GM12878 (cell line): ENCODE results near the gene RNF169. TPM values are rescaled to one million over a fixed set of nuclear protein-coding genes. Genes with fewer than 3 reads are reported as not detected.

Experiments used
- ATAC-seq: fragments of 200-7000 bp; cut with Tn5 transposase; 3 replicates; pipeline ENCODE4 v1.9.1; 2020; ENCODE audit warnings: mild to moderate bottlenecking, moderate library complexity
- BruUV-seq: library from RNA; stranded (reverse); fragments of 400-500 nt; replicated peaks from 2 replicates; lab custom pipeline; 2021; lab: Mats Ljungman, UMichigan
- CTCF ChIA-PET: fragments of 300-600 bp; sonication (Branson Sonifier 250); formaldehyde crosslinking; extraction: SDS; loops from one replicate; lab custom pipeline; 2021; ENCODE audit warnings: inconsistent platforms; lab: Yijun Ruan, JAX
- POLR2A ChIA-PET: fragments of 350-600 bp; formaldehyde crosslinking; extraction: SDS; loops from one replicate; lab custom pipeline; 2021; ENCODE audit warnings: inconsistent platforms; lab: Charles Lee
- RAD21 ChIA-PET: fragments of 300-600 bp; sonication (Branson Sonifier 250); formaldehyde crosslinking; loops from one replicate; lab custom pipeline; 2023; ENCODE audit warnings: antibody characterized with exemption; ENCODE audit not compliant: unreplicated experiment; lab: Charles Lee
- SMC1A ChIA-PET: fragments of 300-600 bp; sonication (Branson Sonifier 250); formaldehyde crosslinking; loops from one replicate; lab custom pipeline; 2023; ENCODE audit not compliant: unreplicated experiment, uncharacterized antibody; lab: Charles Lee
- DNase-seq: peaks from one replicate; pipeline ENCODE4 v3.0.0-alpha.2; 2011; ENCODE audit warnings: low read depth, low spot score
- FAIRE-seq: peaks from 3 replicates; lab custom pipeline; 2011; peaks lifted over from hg19 to GRCh38; lab: Jason Lieb, UNC
- H2AFZ ChIP-seq: 2 replicates; pipeline ENCODE4 v1.6.0; 2011; ENCODE audit warnings: low read depth, low read length, control low read depth; ENCODE audit not compliant: control insufficient read depth
- H3K27ac ChIP-seq: 2 replicates; pipeline ENCODE4 v1.5.1; 2011; ENCODE audit warnings: control low read depth; ENCODE audit not compliant: control insufficient read depth, insufficient read depth
- H3K27me3 ChIP-seq, 2 experiments: replicated peaks in 1 of 2; 2 replicates each; pipeline versions ENCODE4 v1.6.0 to v1.6.1; 2011; ENCODE audit warnings: low read length in 1 of 2; ENCODE audit not compliant: control insufficient read depth in 2 of 2, insufficient read depth in 2 of 2
- H3K36me3 ChIP-seq, 2 experiments: 2 replicates each; pipeline ENCODE4 v1.5.1; 2011; ENCODE audit warnings: low read length in 1 of 2; ENCODE audit not compliant: control insufficient read depth in 2 of 2, insufficient read depth in 2 of 2
- H3K4me1 ChIP-seq: 2 replicates; pipeline ENCODE4 v1.6.1; 2011; ENCODE audit warnings: mild to moderate bottlenecking, low read length, moderate library complexity, mixed read lengths; ENCODE audit not compliant: control insufficient read depth, insufficient read depth
- H3K4me2 ChIP-seq: 2 replicates; pipeline ENCODE4 v1.6.0; 2011; ENCODE audit warnings: control low read depth; ENCODE audit not compliant: control insufficient read depth, insufficient read depth
- H3K4me3 ChIP-seq: fragments of 200-600 bp; sonication (generic); 2 replicates; pipeline ENCODE4 v1.5.1; 2016
- H3K79me2 ChIP-seq: 2 replicates; pipeline ENCODE4 v1.6.0; 2011; ENCODE audit warnings: low read length; ENCODE audit not compliant: control insufficient read depth, insufficient read depth
- H3K9ac ChIP-seq: 2 replicates; pipeline ENCODE4 v1.8.0; 2011; ENCODE audit warnings: low read length, control low read depth, mixed read lengths; ENCODE audit not compliant: control insufficient read depth, insufficient read depth
- H3K9me3 ChIP-seq: replicated peaks from 3 replicates; pipeline ENCODE4 v1.5.1; 2011; ENCODE audit warnings: mild to moderate bottlenecking, low read length; ENCODE audit not compliant: control insufficient read depth, insufficient read depth
- H4K20me1 ChIP-seq: 2 replicates; pipeline ENCODE4 v1.6.0; 2011; ENCODE audit not compliant: control insufficient read depth, insufficient read depth
- CBX5 ChIP-seq: sonication (generic); IDR thresholded peaks from 2 replicates; pipeline ENCODE4 v1.6.1; 2016; ENCODE audit warnings: low read depth, moderate library complexity, mild to moderate bottlenecking, inconsistent platforms
- EZH2 ChIP-seq: IDR thresholded peaks from 2 replicates; pipeline ENCODE4 v1.6.1; 2012; ENCODE audit warnings: low read depth, mild to moderate bottlenecking, control low read depth, inconsistent platforms, low read length, borderline replicate concordance; ENCODE audit not compliant: control insufficient read depth
- MEF2A ChIP-seq: IDR thresholded peaks from 2 replicates; pipeline ENCODE4 v1.6.1; 2011; ENCODE audit warnings: low read depth, mild to moderate bottlenecking, low read length, moderate library complexity; ENCODE audit not compliant: insufficient read depth
- NBN ChIP-seq: fragments of 450-650 bp; IDR thresholded peaks from 2 replicates; pipeline ENCODE4 v1.6.1; 2016
- NR2F1 ChIP-seq: fragments of 450-650 bp; conservative IDR thresholded peaks from 2 replicates; pipeline ENCODE4 v1.6.1; 2017; ENCODE audit warnings: mild to moderate bottlenecking
- RB1 ChIP-seq: fragments of 450-650 bp; formaldehyde crosslinking; IDR thresholded peaks from 2 replicates; pipeline ENCODE4 v1.6.1; 2017; ENCODE audit warnings: mild to moderate bottlenecking, borderline replicate concordance
- RBBP5 ChIP-seq: fragments of 200-600 bp; sonication (generic); conservative IDR thresholded peaks from 2 replicates; pipeline ENCODE4 v1.6.1; 2016
- RELB ChIP-seq: fragments of 450-650 bp; IDR thresholded peaks from 2 replicates; pipeline ENCODE4 v1.6.1; 2017; ENCODE audit warnings: low read depth, mild to moderate bottlenecking, moderate library complexity
- SMC3 ChIP-seq: IDR thresholded peaks from 2 replicates; pipeline ENCODE4 v1.6.1; 2011; ENCODE audit warnings: low read length, improper control_type of control experiment, borderline replicate concordance
- STAT1 ChIP-seq: fragments of 450-650 bp; conservative IDR thresholded peaks from 2 replicates; pipeline ENCODE4 v1.6.1; 2014; ENCODE audit warnings: antibody characterized with exemption, mild to moderate bottlenecking
- TARDBP ChIP-seq: IDR thresholded peaks from 2 replicates; pipeline ENCODE4 v1.6.1; 2016; ENCODE audit warnings: borderline replicate concordance
- TCF7 ChIP-seq: IDR thresholded peaks from 2 replicates; pipeline ENCODE4 v1.6.1; 2014; ENCODE audit warnings: antibody characterized with exemption, borderline replicate concordance
- ZNF217 ChIP-seq: fragments of 450-650 bp; IDR thresholded peaks from 2 replicates; pipeline ENCODE4 v1.6.1; 2017; ENCODE audit warnings: antibody characterized with exemption, mild to moderate bottlenecking
- WGBS: methylation state at CpG from one replicate; pipeline ENCODE4 v1.1.6; 2016; ENCODE audit warnings: low lambda C conversion rate; ENCODE audit not compliant: insufficient replicate concordance, insufficient coverage; ENCODE audit errors: missing lambda C conversion rate; 5-methylcytosine and 5-hydroxymethylcytosine counted together
- in situ Hi-C: fragments of 300-500 bp; cut with MboI; formaldehyde crosslinking; loops from 9 replicates; pipeline ENCODE4 v1.14.3; 2018; ENCODE audit warnings: mixed read lengths
- intact Hi-C: fragments of 100-400 bp; cut with micrococcal nuclease; formaldehyde crosslinking; loops from one replicate; pipeline ENCODE4 v1.14.2; 2022; ENCODE audit not compliant: unreplicated experiment
- polyA plus RNA-seq, 11 experiments: library from polyadenylated mRNA; depleted of rRNA in 4 of 11; unstranded in 6 of 11; stranded (reverse) in 5 of 11; fragments of >200 nt; fragmentation: Nextera tagmentation in 4 of 11; fragmentation: Illumina TruSeq in 1 of 11; extraction: Ambion mirVana in 4 of 11; extraction: Trizol in 1 of 11; gene quantifications; 1 replicate in 1 of 11; 2 replicates in 10 of 11; pipeline versions ENCODE4 v1.2.1 to v1.2.3, GENCODE V29; 2011 to 2016; ENCODE audit warnings: inconsistent platforms in 2 of 11, missing spikeins in 2 of 11, low read depth in 1 of 11
- total RNA-seq, 4 experiments: library from RNA; depleted of rRNA in 3 of 4; stranded (reverse); fragments of >200 nt in 3 of 4; fragmentation: Illumina TruSeq in 1 of 4; extraction: Trizol in 1 of 4; gene quantifications; 2 replicates each; pipeline versions ENCODE4 v1.2.1 to v1.2.3, GENCODE V29; 2013 to 2021

Gene RNF169
- total and polyA plus RNA-seq, 10 of the 15 experiments (the other 5 are each of a cell fraction or from before 2014, with no cell fraction given) = 0.32 to 13.2 (median 6.4) TPM

- CTCF ChIA-PET = interaction anchor here (1.1 to 4.3 kb wide), 10 partner anchors 10 to 502 kb away, joined by 3 to 55 read pairs (median 6); partner anchors contain the start of gene RNF169
- intact Hi-C loops (loop anchor here (5.0 kb wide), 1 partner anchor 36 kb away; no protein-coding TSS in a partner anchor), in situ Hi-C loops (no loop called here)
- Histone ChIP-seq H3K9me3 (no peaks in the 10 kb centered on the region), H3K4me3 (no peak overlapping the region), H4K20me1 (no peaks in the 10 kb centered on the region), H3K4me1 (no peaks in the 10 kb centered on the region; the same call in 1 of the 2 replicates), H3K27me3 (no peaks in the 10 kb centered on the region; a peak in 1 of 4 replicates), H3K36me3 (no peaks in the 10 kb centered on the region), H3K9ac (no peak overlapping the region), H3K79me2 (no peaks in the 10 kb centered on the region), H2AFZ (no peak overlapping the region), H3K4me2 (no peak overlapping the region), H3K27ac (no peak overlapping the region)
- BruUV-seq = no TSS peak
- POLR2A ChIA-PET = interaction anchor here (0.6 kb wide), 1 partner anchor 23 kb away, joined by 4 read pairs; no protein-coding TSS in a partner anchor
- FAIRE-seq (no peak), DNase-seq (no peak), ATAC-seq (no peak)
- RAD21 ChIA-PET = interaction anchor here (0.6 to 3.0 kb wide), 3 partner anchors 25 to 314 kb away, joined by 3 to 27 read pairs (median 5); no protein-coding TSS in a partner anchor
- SMC1A ChIA-PET = interaction anchor here (2.9 to 4.2 kb wide), 2 partner anchors 25 to 37 kb away, joined by 21 to 28 read pairs; no protein-coding TSS in a partner anchor
- TF ChIP-seq RBBP5 (no peak), EZH2 (no peak), RELB (no peak), ZNF217 (no peak), TCF7 (no peak), TARDBP (no peak), NBN (no peak), MEF2A (no peak), NR2F1 (no peak), CBX5 (no peak), RB1 (no peak), STAT1 (no peak), SMC3 (no peak)
- 6% methylated on average over 8 of the region's 8 CpGs for WGBS
Observed at GRCh38 chr11:74701351-74701750, 47.3 kb upstream of the RNF169 start.
